VCaP (cell line): ENCODE data around the gene GTF3C1.
A peak's percentile ranks its signal among the peaks of the same experiment; 100 is the strongest.

Source experiments
- H3K27ac ChIP-seq: fragments of 450-650 bp; 2 replicates; pipeline ENCODE4 v1.5.1; 2017
- CTCF ChIP-seq: fragments of 450-650 bp; conservative IDR thresholded peaks from 2 replicates; pipeline ENCODE4 v1.5.1; 2017; ENCODE audit warnings: mild to moderate bottlenecking, moderate library complexity

GTF3C1 gene

DNA sequence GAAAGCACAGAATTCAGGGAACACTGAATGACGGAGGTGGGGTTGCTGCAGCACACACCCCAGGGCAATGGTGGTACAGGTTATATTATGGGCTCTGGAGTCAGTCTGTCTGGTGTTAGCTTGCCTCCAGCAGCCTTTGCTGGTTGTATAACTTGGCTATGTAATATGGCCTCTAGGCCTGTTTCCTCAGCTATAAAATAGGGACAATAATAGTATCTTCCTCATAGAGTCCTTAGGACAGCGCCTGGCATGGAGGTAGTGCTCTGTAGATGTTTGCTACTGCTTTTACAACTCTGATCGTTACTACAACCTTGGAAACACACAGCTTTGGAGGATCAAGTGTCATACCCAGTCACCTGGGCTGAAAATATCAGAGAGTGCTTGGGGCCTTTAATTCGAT, 31.5 kb downstream of the GTF3C1 start:
- no peak for TF ChIP-seq CTCF
- H3K27ac ChIP-seq: no peak overlapping the region

DNA sequence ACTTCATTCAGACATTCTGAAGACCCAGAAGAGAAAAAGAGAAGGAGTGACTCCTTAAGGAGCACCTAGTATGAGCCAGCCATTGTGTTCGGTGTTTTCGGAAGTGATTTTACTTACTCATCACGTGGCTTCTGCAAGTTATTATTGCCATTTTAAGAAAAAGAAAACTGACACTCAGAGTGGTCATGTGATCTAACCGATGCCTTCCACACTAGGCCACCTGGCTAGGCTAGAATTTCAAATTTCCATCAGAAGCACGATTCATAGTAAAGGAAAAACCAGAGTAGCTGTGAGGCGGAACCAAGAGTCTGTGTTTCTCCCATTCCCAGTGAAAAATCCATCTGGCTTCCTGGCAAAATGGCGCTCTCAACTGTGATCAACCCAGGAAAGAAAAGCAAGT, 32.0 kb downstream of the GTF3C1 start:
- H3K27ac ChIP-seq: no peak overlapping the region
- TF ChIP-seq CTCF: no peak

DNA sequence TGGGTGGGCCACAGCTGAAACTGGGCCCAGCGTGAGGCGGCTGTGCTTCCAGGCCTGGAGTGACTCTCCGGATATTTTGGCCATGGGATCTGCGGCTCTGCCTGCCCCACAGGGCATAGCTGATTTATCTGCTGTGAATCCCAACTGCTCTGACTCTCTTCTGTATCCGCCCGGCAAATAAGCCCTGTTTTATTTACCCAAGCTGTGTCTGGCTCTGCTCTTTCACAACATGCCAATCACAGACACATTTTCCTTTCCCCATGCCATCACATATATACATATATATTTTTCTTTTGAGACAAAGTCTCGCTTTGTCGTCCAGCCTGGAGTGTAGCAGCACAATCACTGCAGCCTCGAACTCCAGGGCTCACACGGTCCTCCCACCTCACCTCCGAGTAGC, 33.3 kb downstream of the GTF3C1 start:
- TF ChIP-seq CTCF: no peak
- no peak overlapping the region for H3K27ac ChIP-seq

DNA sequence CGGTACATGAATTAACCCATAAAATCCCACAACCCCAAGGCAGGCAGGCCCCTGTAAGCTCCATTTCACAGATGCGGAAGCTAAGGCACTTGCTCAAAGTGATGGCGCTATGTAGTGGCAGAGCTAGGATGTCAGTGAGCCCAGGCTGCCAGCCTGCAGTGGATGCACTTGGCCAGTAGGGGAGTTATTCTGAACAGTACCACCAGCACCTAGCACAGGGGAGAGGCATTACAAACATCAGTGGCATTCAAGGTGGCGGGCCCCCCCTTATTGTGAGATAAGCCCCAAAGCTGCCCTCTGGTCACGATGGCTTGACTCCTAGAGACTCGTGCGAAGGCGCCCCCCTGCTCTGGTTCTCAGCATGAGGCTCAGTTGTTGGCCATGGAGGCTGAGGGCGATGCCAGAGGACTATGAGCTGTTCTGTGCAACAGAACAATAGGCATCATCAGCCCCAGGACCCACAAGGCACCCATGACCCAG, 33.8 kb downstream of the GTF3C1 start:
- TF ChIP-seq CTCF: peak; percentile 58
- H3K27ac ChIP-seq: no peak overlapping the region

DNA sequence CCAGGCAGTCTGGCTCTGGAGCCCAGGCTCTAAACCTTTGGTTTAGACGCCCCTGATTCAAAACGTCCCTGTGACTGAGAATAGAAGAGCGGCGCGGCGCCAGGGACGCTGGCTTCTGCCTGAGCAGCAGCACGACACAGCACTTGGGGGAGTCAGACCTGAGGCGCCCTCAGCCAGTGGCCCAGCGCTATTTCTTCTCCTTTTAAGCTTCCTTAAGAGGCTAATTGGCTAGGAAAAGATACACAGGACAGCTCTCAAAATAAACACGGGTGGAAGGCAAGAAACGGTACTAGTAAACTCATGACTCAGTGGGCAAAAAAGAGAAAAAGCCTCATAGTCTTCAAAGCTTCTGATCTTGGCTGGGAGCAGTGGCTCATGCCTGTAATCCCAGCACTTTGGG, 34.9 kb downstream of the GTF3C1 start:
- H3K27ac ChIP-seq: no peak overlapping the region
- no peak for TF ChIP-seq CTCF

- TF ChIP-seq CTCF: no peak
- H3K27ac ChIP-seq: peak overlapping the region; percentile 15; the same call in 1 of the 2 replicates
Observed at GRCh38 chr16:27511657-27512448, 37.9 kb downstream of the GTF3C1 start.

DNA sequence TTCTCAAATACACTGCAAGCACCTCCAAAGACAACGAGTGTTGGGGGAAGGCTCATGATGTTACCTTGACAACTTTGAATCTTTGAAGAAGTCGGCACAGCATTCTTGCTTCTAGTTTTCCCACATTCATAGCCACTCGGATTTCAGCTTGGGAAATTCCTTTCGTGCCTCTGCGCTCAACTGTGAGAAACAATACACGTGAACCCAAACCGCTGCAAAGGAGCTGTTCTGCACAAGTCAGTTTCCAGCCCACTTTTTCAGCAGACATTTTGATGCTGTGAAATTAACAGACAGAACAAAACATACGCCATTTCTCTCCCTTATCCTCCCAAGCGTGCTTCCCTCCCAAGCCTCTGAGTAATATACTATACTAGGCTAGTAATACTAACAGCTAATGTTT, 41.2 kb downstream of the GTF3C1 start:
- no peak overlapping the region for H3K27ac ChIP-seq
- no peak for TF ChIP-seq CTCF
